Measurements from ENCODE around the gene HOXA5.

The HOXA5 gene

GRCh38 chr7:27103489-27104226 lies 39.8 kb downstream of the HOXA5 start:
- DNase-seq (ENCODE audit: low spot score): no peak

GRCh38 chr7:27102581-27103442 lies 40.7 kb downstream of the HOXA5 start, which contains the start of gene HOXA2:
HOXA2 (minus strand) TSS chr7:27102683; CDS start chr7:27102500, 183 bp downstream.
- DNase-seq (ENCODE audit: low spot score): no peak
- TF ChIP-seq CTCF (IDR thresholded peaks at IDR 0.05; ENCODE audit: extremely low read depth, missing control alignments): no peak

More at GRCh38 chr7:27103489-27104226, 39.8 kb downstream of the HOXA5 start:
- no peak for TF ChIP-seq CTCF (IDR thresholded peaks at IDR 0.05; ENCODE audit: extremely low read depth, missing control alignments)

GRCh38 chr7:27101957-27102580 lies 41.4 kb downstream of the HOXA5 start:
- no peak for DNase-seq (ENCODE audit: low spot score)
- no peak for TF ChIP-seq CTCF (IDR thresholded peaks at IDR 0.05; ENCODE audit: extremely low read depth, missing control alignments)

GRCh38 chr7:27101171-27101956 lies 42.1 kb downstream of the HOXA5 start:
- no peak for DNase-seq (ENCODE audit: low spot score)
- no peak for TF ChIP-seq CTCF (IDR thresholded peaks at IDR 0.05; ENCODE audit: extremely low read depth, missing control alignments)

- no peak for DNase-seq (ENCODE audit: low spot score)
- no peak for TF ChIP-seq CTCF (IDR thresholded peaks at IDR 0.05; ENCODE audit: extremely low read depth, missing control alignments)
These were observed 42.7 kb downstream of the HOXA5 start for GRCh38 chr7:27100694-27101170.

- TF ChIP-seq CTCF (IDR thresholded peaks at IDR 0.05; ENCODE audit: extremely low read depth, missing control alignments): no peak
- DNase-seq (ENCODE audit: low spot score): no peak
These were observed 43.8 kb downstream of the HOXA5 start for GRCh38 chr7:27099453-27100370.
